ENCODE data around the gene CHRNA5.
A peak's percentile ranks its signal among the peaks of the same experiment; 100 is the strongest.
"Not testable (repeated sequence)": the region's sequence is repeated elsewhere in the genome, so short reads cannot be mapped to it uniquely, and the experiment has no call there.

Gene CHRNA5

GRCh38 chr15:78565097-78565950 is at the start of gene CHRNA5:
TSS of gene CHRNA5 (plus strand) at chr15:78565520. CDS start at chr15:78565720, 200 bp downstream.
- DNase-seq, result peak; percentile 94
- in situ Hi-C loops (cut with MboI; ENCODE audit: low pct_unique_long_range_greater_than_20kb, low sequenced_read_pairs), result no loop called here

GRCh38 chr15:78520035-78520434 is 45.3 kb upstream of the CHRNA5 start:
- DNase-seq; in situ Hi-C loops (cut with MboI; ENCODE audit: low pct_unique_long_range_greater_than_20kb, low sequenced_read_pairs): not testable (repeated sequence)

GRCh38 chr15:78524230-78524629 is 41.1 kb upstream of the CHRNA5 start:
- in situ Hi-C loops (cut with MboI; ENCODE audit: low pct_unique_long_range_greater_than_20kb, low sequenced_read_pairs), result no loop called here
- no peak for DNase-seq

GRCh38 chr15:78527325-78527724 is 38.0 kb upstream of the CHRNA5 start:
- DNase-seq, result no peak
- in situ Hi-C loops (cut with MboI; ENCODE audit: low pct_unique_long_range_greater_than_20kb, low sequenced_read_pairs), result no loop called here

- no peak for DNase-seq
- in situ Hi-C loops (cut with MboI; ENCODE audit: low pct_unique_long_range_greater_than_20kb, low sequenced_read_pairs), result no loop called here
Observed at GRCh38 chr15:78533331-78533730, 32.0 kb upstream of the CHRNA5 start.

GRCh38 chr15:78536134-78536533 is 29.2 kb upstream of the CHRNA5 start:
- DNase-seq, result peak; percentile 32
- in situ Hi-C loops (cut with MboI; ENCODE audit: low pct_unique_long_range_greater_than_20kb, low sequenced_read_pairs), result no loop called here

- in situ Hi-C loops (cut with MboI; ENCODE audit: low pct_unique_long_range_greater_than_20kb, low sequenced_read_pairs), result no loop called here
Observed at GRCh38 chr15:78537266-78537905, 27.9 kb upstream of the CHRNA5 start.

GRCh38 chr15:78538358-78538757 is 27.0 kb upstream of the CHRNA5 start:
- in situ Hi-C loops (cut with MboI; ENCODE audit: low pct_unique_long_range_greater_than_20kb, low sequenced_read_pairs), result no loop called here

More at GRCh38 chr15:78537266-78537905, 27.9 kb upstream of the CHRNA5 start:
- no peak for DNase-seq

GRCh38 chr15:78539464-78540140 is 25.7 kb upstream of the CHRNA5 start:
- DNase-seq; in situ Hi-C loops (cut with MboI; ENCODE audit: low pct_unique_long_range_greater_than_20kb, low sequenced_read_pairs): not testable (repeated sequence)

More at GRCh38 chr15:78538358-78538757, 27.0 kb upstream of the CHRNA5 start:
- DNase-seq, result no peak

GRCh38 chr15:78540141-78540870 is 25.0 kb upstream of the CHRNA5 start, which contains the start of gene PSMA4:
TSS of gene PSMA4 (plus strand) at chr15:78540444. CDS start at chr15:78541928, 1,484 bp downstream.
- peak; percentile 97 for DNase-seq
- in situ Hi-C loops (cut with MboI; ENCODE audit: low pct_unique_long_range_greater_than_20kb, low sequenced_read_pairs), result no loop called here

GRCh38 chr15:78540871-78541743 is 24.2 kb upstream of the CHRNA5 start:
- in situ Hi-C loops (cut with MboI; ENCODE audit: low pct_unique_long_range_greater_than_20kb, low sequenced_read_pairs), result no loop called here
- DNase-seq, result peak; percentile 62

- in situ Hi-C loops (cut with MboI; ENCODE audit: low pct_unique_long_range_greater_than_20kb, low sequenced_read_pairs), result no loop called here
Observed at GRCh38 chr15:78541744-78542034, 23.6 kb upstream of the CHRNA5 start.

GRCh38 chr15:78542647-78543046 is 22.7 kb upstream of the CHRNA5 start:
- DNase-seq, result no peak
- in situ Hi-C loops (cut with MboI; ENCODE audit: low pct_unique_long_range_greater_than_20kb, low sequenced_read_pairs), result no loop called here

More at GRCh38 chr15:78541744-78542034, 23.6 kb upstream of the CHRNA5 start:
- no peak for DNase-seq

- no peak for DNase-seq
- in situ Hi-C loops (cut with MboI; ENCODE audit: low pct_unique_long_range_greater_than_20kb, low sequenced_read_pairs), result no loop called here
Observed at GRCh38 chr15:78550194-78550593, 15.1 kb upstream of the CHRNA5 start.

- in situ Hi-C loops (cut with MboI; ENCODE audit: low pct_unique_long_range_greater_than_20kb, low sequenced_read_pairs), result no loop called here
- DNase-seq, result no peak
Observed at GRCh38 chr15:78550815-78551214, 14.5 kb upstream of the CHRNA5 start.

- in situ Hi-C loops (cut with MboI; ENCODE audit: low pct_unique_long_range_greater_than_20kb, low sequenced_read_pairs), result no loop called here
- no peak for DNase-seq
Observed at GRCh38 chr15:78551902-78552301, 13.4 kb upstream of the CHRNA5 start.

GRCh38 chr15:78552597-78552996 is 12.7 kb upstream of the CHRNA5 start:
- in situ Hi-C loops (cut with MboI; ENCODE audit: low pct_unique_long_range_greater_than_20kb, low sequenced_read_pairs), result no loop called here
- no peak for DNase-seq

- in situ Hi-C loops (cut with MboI; ENCODE audit: low pct_unique_long_range_greater_than_20kb, low sequenced_read_pairs); DNase-seq: not testable (repeated sequence)
Observed at GRCh38 chr15:78560201-78560600, 5.1 kb upstream of the CHRNA5 start.

Data from KBM-7 (cell line).